Kidney glomerular epithelial cell (primary cell): ENCODE data around the gene ZDHHC8.

ENCODE experiments used
- DNase-seq: peaks from one replicate; lab custom pipeline; 2025; lab: John Stamatoyannopoulos, UW

The ZDHHC8 gene

GRCh38 chr22:20096574-20097420, 34.8 kb upstream of the ZDHHC8 start:
- DNase-seq, result no peak

GRCh38 chr22:20099099-20099711, 32.4 kb upstream of the ZDHHC8 start:
- DNase-seq, result no peak

GRCh38 chr22:20101638-20102037, 30.0 kb upstream of the ZDHHC8 start:
- DNase-seq, result no peak

GRCh38 chr22:20102203-20102780, 29.3 kb upstream of the ZDHHC8 start:
- no peak for DNase-seq

- no peak for DNase-seq
Observed at GRCh38 chr22:20105456-20106204, 26.0 kb upstream of the ZDHHC8 start.

- no peak for DNase-seq
Observed at GRCh38 chr22:20106205-20106848, 25.3 kb upstream of the ZDHHC8 start.

GRCh38 chr22:20106849-20107237, 24.8 kb upstream of the ZDHHC8 start:
- DNase-seq, result no peak

- no peak for DNase-seq
Observed at GRCh38 chr22:20107471-20107901, 24.1 kb upstream of the ZDHHC8 start.

- DNase-seq, result no peak
Observed at GRCh38 chr22:20107951-20108756, 23.4 kb upstream of the ZDHHC8 start.

- DNase-seq, result no peak
Observed at GRCh38 chr22:20108757-20109230, 22.8 kb upstream of the ZDHHC8 start.

GRCh38 chr22:20109411-20110358, 21.9 kb upstream of the ZDHHC8 start:
- DNase-seq, result no peak

GRCh38 chr22:20110359-20110985, 21.1 kb upstream of the ZDHHC8 start:
- no peak for DNase-seq

- DNase-seq, result peak; percentile 4
Observed at GRCh38 chr22:20111045-20111688, 20.4 kb upstream of the ZDHHC8 start.

GRCh38 chr22:20111689-20112622, 19.6 kb upstream of the ZDHHC8 start:
- no peak for DNase-seq

- DNase-seq, result no peak
Observed at GRCh38 chr22:20112623-20113511, 18.7 kb upstream of the ZDHHC8 start.

GRCh38 chr22:20113551-20114310, 17.9 kb upstream of the ZDHHC8 start:
- no peak for DNase-seq
